Measurements from ENCODE around the gene SLITRK1. TPM values are rescaled to one million over a fixed set of nuclear protein-coding genes. Genes with fewer than 3 reads are reported as not detected.

The SLITRK1 gene
- polyA plus RNA-seq, 1 donor: 0.31 TPM

GRCh38 chr13:83865161-83866137 lies 16.8 kb downstream of the SLITRK1 start:
- Histone ChIP-seq H3K4me1 (ENCODE audit: control insufficient read depth, insufficient read depth, low read length) (no peaks in the 10 kb centered on the region), H3K27ac (ENCODE audit: low read length) (no peak overlapping the region)
- DNase-seq: no peak

GRCh38 chr13:83853771-83854170 lies 28.5 kb downstream of the SLITRK1 start:
- WGBS (ENCODE audit: insufficient coverage, low lambda C conversion rate): 58% methylated on average over 3 of the region's 3 CpGs
- no peaks in the 10 kb centered on the region for H3K27me3 ChIP-seq (ENCODE audit: control insufficient read depth, insufficient read depth, low read length)
- no peaks in the 10 kb centered on the region for H3K9me3 ChIP-seq (ENCODE audit: control insufficient read depth, low read depth, low read length)
- H3K27ac ChIP-seq (ENCODE audit: low read length): no peak overlapping the region
- DNase-seq: no peak
- no peak overlapping the region for H3K4me3 ChIP-seq (ENCODE audit: low read length)
- H3K4me1 ChIP-seq (ENCODE audit: control insufficient read depth, insufficient read depth, low read length): no peaks in the 10 kb centered on the region
- H3K36me3 ChIP-seq (ENCODE audit: control insufficient read depth, insufficient read depth, low read length): no peaks in the 10 kb centered on the region

More at GRCh38 chr13:83865161-83866137, 16.8 kb downstream of the SLITRK1 start:
- 96% methylated on average over 4 of the region's 5 CpGs for WGBS (ENCODE audit: insufficient coverage, low lambda C conversion rate)
- H3K9me3 ChIP-seq (ENCODE audit: control insufficient read depth, low read depth, low read length): peaks cover 5% of the 10 kb centered on the region
- no peaks in the 10 kb centered on the region for H3K36me3 ChIP-seq (ENCODE audit: control insufficient read depth, insufficient read depth, low read length)
- H3K27me3 ChIP-seq (ENCODE audit: control insufficient read depth, insufficient read depth, low read length): no peaks in the 10 kb centered on the region
- no peak overlapping the region for H3K4me3 ChIP-seq (ENCODE audit: low read length)

GRCh38 chr13:83845106-83845505 lies 37.2 kb downstream of the SLITRK1 start:
- H3K27ac ChIP-seq (ENCODE audit: low read length): no peak overlapping the region
- 100% methylated on average over 1 of the region's 2 CpGs for WGBS (ENCODE audit: insufficient coverage, low lambda C conversion rate)

GRCh38 chr13:83839146-83839545 lies 43.1 kb downstream of the SLITRK1 start:
- no peak overlapping the region for H3K27ac ChIP-seq (ENCODE audit: low read length)
- H3K4me3 ChIP-seq (ENCODE audit: low read length): no peak overlapping the region
- no peaks in the 10 kb centered on the region for H3K4me1 ChIP-seq (ENCODE audit: control insufficient read depth, insufficient read depth, low read length)
- H3K36me3 ChIP-seq (ENCODE audit: control insufficient read depth, insufficient read depth, low read length): no peaks in the 10 kb centered on the region
- DNase-seq: no peak
- no peaks in the 10 kb centered on the region for H3K9me3 ChIP-seq (ENCODE audit: control insufficient read depth, low read depth, low read length)
- H3K27me3 ChIP-seq (ENCODE audit: control insufficient read depth, insufficient read depth, low read length): no peaks in the 10 kb centered on the region
- WGBS (ENCODE audit: insufficient coverage, low lambda C conversion rate): no CpG with 5 or more reads among the region's 3 CpGs

More at GRCh38 chr13:83845106-83845505, 37.2 kb downstream of the SLITRK1 start:
- H3K36me3 ChIP-seq (ENCODE audit: control insufficient read depth, insufficient read depth, low read length): no peaks in the 10 kb centered on the region
- no peak for DNase-seq
- H3K27me3 ChIP-seq (ENCODE audit: control insufficient read depth, insufficient read depth, low read length): no peaks in the 10 kb centered on the region
- H3K4me1 ChIP-seq (ENCODE audit: control insufficient read depth, insufficient read depth, low read length): no peaks in the 10 kb centered on the region
- no peak overlapping the region for H3K4me3 ChIP-seq (ENCODE audit: low read length)
- no peaks in the 10 kb centered on the region for H3K9me3 ChIP-seq (ENCODE audit: control insufficient read depth, low read depth, low read length)

GRCh38 chr13:83831796-83832195 lies 50.5 kb downstream of the SLITRK1 start:
- Histone ChIP-seq H3K4me3 (ENCODE audit: low read length) (no peak overlapping the region), H3K27me3 (ENCODE audit: control insufficient read depth, insufficient read depth, low read length) (no peaks in the 10 kb centered on the region), H3K9me3 (ENCODE audit: control insufficient read depth, low read depth, low read length) (no peaks in the 10 kb centered on the region), H3K36me3 (ENCODE audit: control insufficient read depth, insufficient read depth, low read length) (no peaks in the 10 kb centered on the region), H3K4me1 (ENCODE audit: control insufficient read depth, insufficient read depth, low read length) (no peaks in the 10 kb centered on the region), H3K27ac (ENCODE audit: low read length) (no peak overlapping the region)
- 80% methylated on average over 1 of the region's 3 CpGs for WGBS (ENCODE audit: insufficient coverage, low lambda C conversion rate)
- DNase-seq: no peak

- Histone ChIP-seq H3K4me1 (ENCODE audit: control insufficient read depth, insufficient read depth, low read length) (no peaks in the 10 kb centered on the region), H3K4me3 (ENCODE audit: low read length) (no peak overlapping the region), H3K27ac (ENCODE audit: low read length) (no peak overlapping the region), H3K36me3 (ENCODE audit: control insufficient read depth, insufficient read depth, low read length) (no peaks in the 10 kb centered on the region), H3K27me3 (ENCODE audit: control insufficient read depth, insufficient read depth, low read length) (no peaks in the 10 kb centered on the region), H3K9me3 (ENCODE audit: control insufficient read depth, low read depth, low read length) (no peaks in the 10 kb centered on the region)
- WGBS (ENCODE audit: insufficient coverage, low lambda C conversion rate): no CpG with 5 or more reads among the region's 2 CpGs
- DNase-seq: no peak
Measured at GRCh38 chr13:83829810-83830209, 52.5 kb downstream of the SLITRK1 start.

- DNase-seq: no peak
- no peaks in the 10 kb centered on the region for H3K27me3 ChIP-seq (ENCODE audit: control insufficient read depth, insufficient read depth, low read length)
- no peaks in the 10 kb centered on the region for H3K4me1 ChIP-seq (ENCODE audit: control insufficient read depth, insufficient read depth, low read length)
- no peak overlapping the region for H3K4me3 ChIP-seq (ENCODE audit: low read length)
- H3K36me3 ChIP-seq (ENCODE audit: control insufficient read depth, insufficient read depth, low read length): no peaks in the 10 kb centered on the region
- peaks cover 12% of the 10 kb centered on the region for H3K9me3 ChIP-seq (ENCODE audit: control insufficient read depth, low read depth, low read length)
- no peak overlapping the region for H3K27ac ChIP-seq (ENCODE audit: low read length)
Measured at GRCh38 chr13:83827338-83827737, 54.9 kb downstream of the SLITRK1 start.

Measured in large intestine (tissue), 3 donors.